ENCODE data around the gene HOXD12.
A peak's percentile ranks its signal among the peaks of the same experiment; 100 is the strongest.

Gene HOXD12

GRCh38 chr2:176106581-176107539 is 7.3 kb downstream of the HOXD12 start, which contains the start of gene HOXD11:
Gene HOXD11 (plus strand): TSS chr2:176107280. CDS start chr2:176107356, 76 bp downstream.
- DNase-seq, result peak; percentile 81

GRCh38 chr2:176107731-176108181 is 8.2 kb downstream of the HOXD12 start:
- no peak for DNase-seq

GRCh38 chr2:176109192-176109901 is 9.8 kb downstream of the HOXD12 start:
- no peak for DNase-seq

- no peak for DNase-seq
Observed at GRCh38 chr2:176109946-176110345, 10.4 kb downstream of the HOXD12 start.

DNA sequence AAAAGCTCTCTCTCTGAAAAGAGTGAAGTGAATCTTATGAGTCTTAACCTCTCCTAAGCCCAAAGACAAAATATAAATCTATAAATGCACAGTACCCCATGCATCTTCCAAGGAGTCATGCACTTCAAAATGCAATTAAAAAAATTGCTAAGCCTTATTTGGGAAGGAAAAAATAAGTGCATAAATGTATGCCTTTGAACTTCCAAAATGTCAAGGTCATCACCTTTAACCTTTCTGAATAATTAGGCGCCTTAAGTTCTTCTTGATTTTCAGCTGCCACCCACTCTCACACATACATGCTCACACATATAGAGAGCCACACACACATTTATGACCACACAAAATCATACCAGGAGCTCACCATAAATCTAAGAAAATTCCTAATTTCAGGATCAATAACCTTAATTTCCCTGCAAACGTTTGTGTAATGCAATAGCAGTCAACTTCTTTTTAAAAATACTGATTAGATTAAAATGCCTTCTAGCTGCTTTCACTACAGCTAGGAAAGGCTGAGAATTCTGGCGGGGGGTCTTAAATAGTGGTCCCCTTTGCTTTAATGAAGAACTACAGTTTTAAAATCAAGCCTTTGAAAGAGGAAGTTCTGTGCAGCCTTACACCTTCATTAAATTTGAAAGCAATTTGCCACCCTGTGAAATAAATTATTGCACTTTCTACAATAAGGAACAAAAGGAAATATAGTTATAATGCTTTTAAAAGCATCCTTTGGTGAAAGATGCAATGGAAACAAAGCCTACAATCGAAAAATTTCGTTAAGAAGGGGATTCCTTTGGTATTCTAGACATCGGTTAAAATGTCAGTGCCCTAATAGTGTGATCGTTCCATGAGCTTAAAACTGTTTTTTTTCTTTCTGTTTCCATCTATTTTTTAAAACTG is 11.1 kb downstream of the HOXD12 start:
- DNase-seq, result no peak

- DNase-seq, result peak; percentile 88
Observed at GRCh38 chr2:176111309-176111663, 11.7 kb downstream of the HOXD12 start.

DNA sequence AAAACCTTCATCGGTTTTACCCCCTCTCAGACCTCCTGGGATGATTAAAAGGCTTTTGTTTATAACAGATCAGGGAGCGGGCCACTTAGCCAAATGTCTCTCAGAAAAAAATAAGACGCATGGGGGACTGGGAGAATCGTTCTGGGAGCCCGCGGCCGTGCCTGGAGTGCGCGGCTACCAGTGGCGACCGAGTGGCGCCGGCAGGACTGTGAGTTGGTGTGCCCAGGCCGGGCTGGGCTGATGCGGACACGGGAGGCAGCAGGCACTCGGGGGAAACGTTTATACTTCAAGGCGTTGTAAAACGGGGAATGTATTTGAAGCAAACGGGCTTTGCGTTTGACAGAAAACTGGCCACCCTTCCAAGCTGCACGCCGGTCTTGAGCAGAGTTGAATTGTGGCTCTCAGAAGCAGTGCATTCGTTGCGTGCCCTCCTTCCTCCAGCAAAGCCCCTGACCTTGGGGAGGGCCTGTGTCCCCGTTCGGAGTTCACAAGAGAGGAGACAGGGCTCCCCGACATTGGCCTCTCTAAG is 12.3 kb downstream of the HOXD12 start:
- DNase-seq, result no peak

DNA sequence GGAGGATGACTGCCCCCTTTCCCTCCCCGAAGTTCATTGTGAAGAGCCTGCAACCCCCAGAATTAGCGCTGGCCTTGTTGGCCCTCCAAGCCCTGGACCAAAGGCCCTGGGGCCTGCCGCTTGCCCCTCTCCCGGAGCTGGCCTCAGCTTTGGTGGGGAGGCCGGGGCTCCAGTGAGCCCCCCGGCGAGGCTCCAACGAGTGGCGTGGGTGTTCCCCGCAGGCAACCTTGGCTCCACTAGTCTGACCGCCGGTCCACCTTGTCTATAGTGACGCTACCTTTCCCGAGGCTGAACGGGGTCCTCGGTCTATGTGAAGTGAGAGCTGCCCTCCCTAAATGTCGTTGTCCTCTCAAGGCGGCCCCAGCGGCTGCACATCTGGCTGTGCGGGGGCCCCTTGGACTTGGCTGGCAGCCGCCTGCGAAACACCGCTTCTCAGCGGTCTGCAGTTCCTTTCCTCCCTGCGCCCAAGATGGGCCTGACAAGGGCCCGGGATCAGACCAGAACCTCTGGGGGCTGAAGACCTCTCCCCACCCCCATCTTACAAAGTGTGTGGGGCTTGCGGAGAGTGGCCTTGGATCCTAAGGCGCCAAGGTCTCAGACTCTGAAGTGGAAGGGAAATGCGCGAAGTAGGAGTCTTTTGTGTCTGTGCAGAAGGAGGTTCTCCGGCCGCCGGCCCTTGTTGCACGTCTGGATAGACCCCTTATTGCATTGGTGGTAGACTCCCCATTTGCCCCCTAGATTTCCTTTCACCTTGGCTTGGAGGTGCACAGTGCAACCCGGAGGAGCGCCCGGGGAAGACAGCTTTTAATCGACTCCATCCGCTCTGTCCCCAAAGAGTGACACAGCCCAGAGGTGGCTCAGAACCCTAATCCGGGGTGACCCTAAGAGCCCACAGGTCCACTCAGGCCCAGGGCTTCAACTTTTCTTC is 13.0 kb downstream of the HOXD12 start:
- no peak for DNase-seq

DNA sequence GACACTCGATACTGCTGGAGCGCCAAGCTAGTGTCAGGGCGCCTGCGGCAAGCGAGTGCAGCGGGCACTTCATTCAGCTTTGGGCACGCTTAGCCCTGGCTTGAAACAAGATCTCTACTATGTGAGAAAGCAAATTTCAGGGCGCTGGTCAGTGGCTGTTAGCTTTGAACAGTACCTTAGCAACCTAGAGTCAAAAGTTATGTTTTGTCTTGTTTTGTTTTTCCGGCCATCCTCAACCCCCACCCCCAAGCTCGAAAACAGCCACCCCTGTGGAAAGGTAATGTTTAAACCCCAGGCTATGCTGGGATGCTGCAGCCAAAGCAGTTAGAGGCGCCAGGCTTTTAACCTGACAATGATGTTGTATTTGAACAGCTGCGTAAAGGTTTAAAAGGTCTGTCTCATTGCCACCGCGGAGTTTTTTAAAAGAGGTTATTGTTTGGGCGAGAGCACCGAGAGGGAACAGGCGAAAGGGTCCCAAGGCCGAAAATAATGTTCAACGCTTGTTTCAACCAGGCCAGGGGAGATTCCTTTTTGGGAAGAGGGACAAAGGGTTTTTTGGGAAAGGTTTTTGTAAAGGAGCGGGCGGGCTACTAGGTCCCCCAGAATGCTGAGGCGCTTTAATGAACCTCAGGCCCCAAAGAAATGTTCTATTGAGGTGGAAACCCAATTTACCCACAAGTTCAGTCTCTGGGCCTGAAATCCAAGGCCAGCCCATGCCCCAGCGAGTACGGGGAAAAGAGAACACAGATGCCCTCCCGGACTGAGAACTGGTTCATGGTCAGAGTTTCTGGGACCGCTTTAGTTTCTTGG is 14.7 kb downstream of the HOXD12 start:
- DNase-seq, result no peak

- DNase-seq, result no peak
Observed at GRCh38 chr2:176114930-176115625, 15.5 kb downstream of the HOXD12 start.

DNA sequence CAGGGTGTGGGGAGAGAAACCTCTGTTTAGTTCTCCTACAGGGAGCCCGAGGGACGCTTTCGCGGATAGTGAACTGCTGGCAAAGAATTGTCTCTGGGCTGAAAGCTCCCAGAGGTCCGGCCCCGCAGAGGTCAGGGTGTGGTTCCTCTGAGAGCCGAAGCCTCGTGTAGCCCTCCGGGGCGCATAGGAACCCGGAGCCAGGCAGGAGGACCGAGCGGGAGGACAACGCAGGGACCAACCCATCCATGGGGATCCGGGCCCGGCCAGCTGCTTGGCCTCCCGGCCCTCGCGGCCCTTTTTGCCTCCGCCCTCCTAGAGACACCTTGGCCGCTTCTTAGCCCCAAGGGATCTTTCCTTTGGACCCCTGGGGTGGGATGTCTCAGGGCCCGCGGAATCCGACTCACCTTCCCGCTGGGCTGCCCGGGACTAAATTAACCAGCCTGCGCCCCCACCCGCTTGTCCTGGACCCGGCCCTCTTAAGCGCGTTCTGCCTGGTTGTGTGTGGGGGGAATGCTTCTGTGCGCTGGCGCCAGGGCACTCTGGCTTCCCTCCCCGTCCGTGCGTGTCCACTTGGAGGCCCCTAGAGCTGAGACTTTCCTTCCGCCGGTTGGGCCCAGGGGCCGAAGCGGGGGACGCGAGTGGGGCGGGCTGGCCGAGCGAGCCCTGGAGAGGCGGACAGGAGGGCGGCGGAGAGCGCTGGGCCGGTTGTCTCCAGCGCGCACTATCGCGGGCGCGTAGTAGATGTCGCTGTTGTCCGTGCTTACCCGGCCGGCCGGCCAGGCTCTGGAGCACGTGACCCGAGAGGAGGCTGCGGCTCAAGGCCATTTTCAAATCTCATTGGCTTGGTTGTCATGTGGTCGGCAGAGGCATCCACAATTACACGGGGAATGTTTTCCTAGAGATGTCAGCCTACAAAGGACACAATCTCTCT is 16.6 kb downstream of the HOXD12 start, which contains the start of gene HOXD10:
Gene HOXD10, plus strand, starts transcription at position 896 of the 931 bp plus-strand sequence. CDS start 56 bp downstream, outside the sequence.
- DNase-seq, result peak; percentile 72

DNA sequence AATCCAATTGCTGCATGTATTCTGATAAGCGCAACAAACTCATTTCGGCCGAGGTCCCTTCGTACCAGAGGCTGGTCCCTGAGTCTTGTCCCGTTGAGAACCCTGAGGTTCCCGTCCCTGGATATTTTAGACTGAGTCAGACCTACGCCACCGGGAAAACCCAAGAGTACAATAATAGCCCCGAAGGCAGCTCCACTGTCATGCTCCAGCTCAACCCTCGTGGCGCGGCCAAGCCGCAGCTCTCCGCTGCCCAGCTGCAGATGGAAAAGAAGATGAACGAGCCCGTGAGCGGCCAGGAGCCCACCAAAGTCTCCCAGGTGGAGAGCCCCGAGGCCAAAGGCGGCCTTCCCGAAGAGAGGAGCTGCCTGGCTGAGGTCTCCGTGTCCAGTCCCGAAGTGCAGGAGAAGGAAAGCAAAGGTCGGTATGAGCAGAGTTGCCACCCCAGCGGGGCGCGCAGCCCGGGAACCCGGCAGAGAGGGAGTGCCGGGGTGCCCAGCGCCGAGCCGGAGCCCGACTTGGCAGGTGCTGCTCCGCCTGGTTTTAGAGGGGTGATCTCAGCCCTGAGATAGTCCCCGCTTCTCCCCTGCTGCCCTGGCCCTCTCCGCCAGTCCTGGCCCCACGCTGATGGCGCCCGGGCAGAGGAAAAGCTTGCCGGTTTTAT is 17.7 kb downstream of the HOXD12 start:
- DNase-seq, result no peak

DNA sequence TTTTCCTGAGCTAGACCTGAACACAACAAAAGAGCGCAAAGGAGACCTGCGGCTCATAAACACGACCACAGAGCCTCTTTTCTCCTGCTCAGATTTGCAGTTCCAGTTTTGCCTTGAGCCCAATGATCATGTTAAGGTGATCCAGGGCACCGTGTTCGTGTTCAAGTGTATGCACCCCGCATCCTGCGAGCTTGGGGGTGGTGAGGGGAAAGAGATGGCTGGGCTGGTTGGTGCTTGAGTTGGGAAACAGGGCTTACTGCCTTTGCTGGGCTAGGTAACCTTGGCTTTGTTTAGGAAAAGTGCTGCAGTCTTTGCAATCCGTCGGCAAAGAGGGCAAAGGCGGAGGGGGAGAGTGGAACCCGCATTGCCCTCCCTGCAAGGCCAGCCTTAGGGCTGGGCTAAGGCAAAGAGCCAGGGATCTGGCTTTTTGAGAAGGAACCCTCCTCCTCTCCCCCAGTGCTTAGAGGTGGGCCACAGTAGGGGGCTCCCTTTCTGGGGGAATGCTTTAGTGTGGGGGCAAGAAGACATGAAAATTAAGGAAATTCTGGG is 18.3 kb downstream of the HOXD12 start:
- no peak for DNase-seq

- no peak for DNase-seq
Observed at GRCh38 chr2:176118601-176119339, 19.2 kb downstream of the HOXD12 start.

DNA sequence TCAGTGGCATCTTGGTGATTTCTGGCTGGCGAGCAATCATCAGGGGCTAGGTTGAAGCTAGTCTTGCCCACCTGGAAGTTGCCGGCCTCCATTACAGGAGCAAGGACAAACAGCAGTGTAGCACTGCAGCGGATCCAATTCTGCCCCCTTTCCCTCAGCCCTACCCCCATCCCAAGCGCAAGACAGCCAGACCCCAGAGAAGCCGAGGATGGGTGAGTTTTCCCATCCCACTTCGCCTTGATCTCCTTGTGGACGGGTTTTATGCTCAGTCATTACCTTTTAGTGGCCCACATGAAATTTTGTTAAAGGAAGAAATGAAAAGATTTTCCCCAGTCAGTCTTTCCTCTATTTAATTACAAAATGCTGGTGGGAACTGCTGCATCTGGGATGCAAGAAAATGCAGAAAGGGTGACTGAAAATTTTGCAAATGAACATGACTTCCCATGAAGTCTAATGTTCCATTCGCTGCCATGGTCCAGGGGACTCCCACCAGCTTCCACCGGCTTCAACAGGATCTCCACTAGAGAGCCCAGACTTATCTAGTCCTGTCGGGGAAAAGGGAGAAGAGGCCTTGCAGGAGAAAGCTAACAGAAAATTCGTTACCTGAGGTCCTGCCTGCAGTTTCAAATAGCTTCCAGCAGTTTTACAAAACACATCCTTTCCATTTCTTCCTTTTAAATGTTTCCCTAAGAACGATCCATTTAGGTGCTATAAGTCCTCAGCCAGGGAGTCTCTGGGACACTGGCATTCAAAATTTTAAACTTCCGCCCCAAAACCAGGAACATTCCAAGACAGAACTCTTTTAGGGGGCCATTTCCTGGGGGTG is 21.0 kb downstream of the HOXD12 start:
- no peak for DNase-seq
